BLaER1 treated with 17β-estradiol and CSF1 and Interleukin-3, amounts not matched to agents 10 nM and 100 nM (cell line): ENCODE measurements around the gene TDRD9.

Experiments
- H3K27ac ChIP-seq, 11 experiments: shearing (Covaris generic); formaldehyde crosslinking; 2 replicates each; pipeline ENCODE4 v1.8.1; 2022
- H3K27me3 ChIP-seq, 11 experiments: shearing (Covaris generic); formaldehyde crosslinking; 2 replicates each; pipeline ENCODE4 v1.8.1; 2022
- H3K36me3 ChIP-seq, 11 experiments: shearing (Covaris generic); formaldehyde crosslinking; 2 replicates each; pipeline ENCODE4 v1.8.1; 2022
- H3K4me1 ChIP-seq, 10 experiments: shearing (Covaris generic); formaldehyde crosslinking; 2 replicates each; pipeline ENCODE4 v1.8.1; 2022
- H3K4me2 ChIP-seq, 11 experiments: shearing (Covaris generic); formaldehyde crosslinking; 2 replicates each; pipeline ENCODE4 v1.8.1; 2022
- H3K4me3 ChIP-seq, 10 experiments: shearing (Covaris generic); formaldehyde crosslinking; 2 replicates each; pipeline ENCODE4 v1.8.1; 2022
- H3K9ac ChIP-seq, 11 experiments: shearing (Covaris generic); formaldehyde crosslinking; 2 replicates each; pipeline ENCODE4 v1.8.1; 2022
- H3K9me3 ChIP-seq, 11 experiments: shearing (Covaris generic); formaldehyde crosslinking; replicated peaks in 1 of 11; 2 replicates each; pipeline ENCODE4 v1.8.1; 2022
- H4K20me1 ChIP-seq, 11 experiments: shearing (Covaris generic); formaldehyde crosslinking; 2 replicates each; pipeline ENCODE4 v1.8.1; 2022
- Cebpa-rat ChIP-seq, 11 experiments: shearing (Covaris generic); IDR thresholded peaks; 2 replicates each; pipeline ENCODE4 v1.8.1; 2022

Gene TDRD9

GRCh38 chr14:104041430-104042104, 113.3 kb downstream of the TDRD9 start:
- no peak overlapping the region for H3K4me3 ChIP-seq
- no peak overlapping the region for H3K4me2 ChIP-seq
- H3K9ac ChIP-seq, result no peak overlapping the region
- no peaks in the 10 kb centered on the region for H3K4me1 ChIP-seq
- no peaks in the 10 kb centered on the region for H3K27me3 ChIP-seq
- no peak for TF ChIP-seq Cebpa-rat (IDR thresholded peaks at IDR 0.05)
- H3K9me3 ChIP-seq, result no peaks in the 10 kb centered on the region; a peak in 2 of 22 replicates
- H3K27ac ChIP-seq, result no peak overlapping the region
- peaks cover 0 to 14% (median 0%) of the 10 kb centered on the region in 11 experiments; a peak in 3 of 22 replicates for H3K36me3 ChIP-seq
- H4K20me1 ChIP-seq, result no peaks in the 10 kb centered on the region; a peak in 2 of 22 replicates

- no peak for TF ChIP-seq Cebpa-rat (IDR thresholded peaks at IDR 0.05)
- Histone ChIP-seq H3K4me3 (no peak overlapping the region), H3K36me3 (peaks cover 0 to 14% (median 0%) of the 10 kb centered on the region in 11 experiments; a peak in 3 of 22 replicates), H3K27ac (no peak overlapping the region), H3K9me3 (no peaks in the 10 kb centered on the region; a peak in 1 of 22 replicates), H3K27me3 (no peaks in the 10 kb centered on the region), H3K9ac (no peak overlapping the region), H4K20me1 (no peaks in the 10 kb centered on the region; a peak in 1 of 22 replicates), H3K4me1 (peaks cover 0 to 9% (median 6%) of the 10 kb centered on the region in 10 experiments; a peak in 7 of 20 replicates), H3K4me2 (no peak overlapping the region)
Observed at GRCh38 chr14:104044016-104044415, 115.8 kb downstream of the TDRD9 start.

GRCh38 chr14:104047761-104048160, 119.5 kb downstream of the TDRD9 start:
- no peaks in the 10 kb centered on the region for H3K27me3 ChIP-seq
- H3K4me2 ChIP-seq, result no peak overlapping the region
- H3K9me3 ChIP-seq, result peaks cover 0 to 10% (median 0%) of the 10 kb centered on the region in 11 experiments; a peak in 1 of 22 replicates
- H3K4me1 ChIP-seq, result peaks cover 0 to 23% (median 14%) of the 10 kb centered on the region in 10 experiments; a peak in 10 of 20 replicates
- H3K9ac ChIP-seq, result no peak overlapping the region
- no peak overlapping the region for H3K4me3 ChIP-seq
- H3K36me3 ChIP-seq, result peaks cover 0 to 28% (median 0%) of the 10 kb centered on the region in 11 experiments; a peak in 3 of 22 replicates
- no peaks in the 10 kb centered on the region; a peak in 1 of 22 replicates for H4K20me1 ChIP-seq
- TF ChIP-seq Cebpa-rat (IDR thresholded peaks at IDR 0.05), result no peak
- no peak overlapping the region for H3K27ac ChIP-seq

GRCh38 chr14:104048758-104049507, 120.7 kb downstream of the TDRD9 start:
- peak overlapping the region in 5 of 11 experiments; percentile 2 to 30 (median 10); a peak in 4 of 22 replicates for H3K4me2 ChIP-seq
- no peaks in the 10 kb centered on the region for H3K27me3 ChIP-seq
- no peak overlapping the region for H3K9ac ChIP-seq
- H3K4me1 ChIP-seq, result peaks cover 0 to 23% (median 14%) of the 10 kb centered on the region in 10 experiments; a peak in 10 of 20 replicates
- H4K20me1 ChIP-seq, result no peaks in the 10 kb centered on the region; a peak in 1 of 22 replicates
- H3K27ac ChIP-seq, result no peak overlapping the region
- no peak overlapping the region for H3K4me3 ChIP-seq
- peaks cover 0 to 31% (median 0%) of the 10 kb centered on the region in 11 experiments; a peak in 3 of 22 replicates for H3K36me3 ChIP-seq
- TF ChIP-seq Cebpa-rat (IDR thresholded peaks at IDR 0.05), result no peak
- H3K9me3 ChIP-seq, result peaks cover 0 to 10% (median 0%) of the 10 kb centered on the region in 11 experiments; a peak in 1 of 22 replicates

- Histone ChIP-seq H3K4me1 (peaks cover 0 to 23% (median 14%) of the 10 kb centered on the region in 10 experiments; a peak in 10 of 20 replicates), H3K27ac (no peak overlapping the region), H3K27me3 (no peaks in the 10 kb centered on the region), H3K36me3 (peaks cover 0 to 31% (median 0%) of the 10 kb centered on the region in 11 experiments; a peak in 2 of 22 replicates), H3K9ac (no peak overlapping the region), H3K4me3 (no peak overlapping the region), H3K9me3 (peaks cover 0 to 10% (median 0%) of the 10 kb centered on the region in 11 experiments; a peak in 1 of 22 replicates), H3K4me2 (0 out of 22 replicates have a peak overlapping the region, but pooled peaks of 1 of the 11 experiments have one; percentile 13), H4K20me1 (no peaks in the 10 kb centered on the region; a peak in 1 of 22 replicates)
- TF ChIP-seq Cebpa-rat (IDR thresholded peaks at IDR 0.05), result no peak
Observed at GRCh38 chr14:104049576-104050240, 121.5 kb downstream of the TDRD9 start.

- H4K20me1 ChIP-seq, result no peaks in the 10 kb centered on the region; a peak in 1 of 22 replicates
- peaks cover 0 to 31% (median 0%) of the 10 kb centered on the region in 11 experiments; a peak in 2 of 22 replicates for H3K36me3 ChIP-seq
Observed at GRCh38 chr14:104051092-104051813, 123.0 kb downstream of the TDRD9 start.

GRCh38 chr14:104054222-104054905, 126.1 kb downstream of the TDRD9 start:
- peaks cover 0 to 31% (median 0%) of the 10 kb centered on the region in 11 experiments; a peak in 2 of 22 replicates for H3K36me3 ChIP-seq
- H3K4me2 ChIP-seq, result no peak overlapping the region
- no peak overlapping the region for H3K9ac ChIP-seq
- H3K27ac ChIP-seq, result no peak overlapping the region
- 0 out of 22 replicates have a peak, but pooled peaks cover 0 to 10% (median 0%) of the 10 kb centered on the region in 11 experiments for H3K9me3 ChIP-seq
- no peaks in the 10 kb centered on the region for H3K27me3 ChIP-seq
- H4K20me1 ChIP-seq, result no peaks in the 10 kb centered on the region; a peak in 1 of 22 replicates
- TF ChIP-seq Cebpa-rat (IDR thresholded peaks at IDR 0.05), result no peak
- no peak overlapping the region for H3K4me3 ChIP-seq
- peaks cover 0 to 15% (median 6%) of the 10 kb centered on the region in 10 experiments; a peak in 8 of 20 replicates for H3K4me1 ChIP-seq

More at GRCh38 chr14:104051092-104051813, 123.0 kb downstream of the TDRD9 start:
- no peak overlapping the region for H3K9ac ChIP-seq
- H3K4me1 ChIP-seq, result peaks cover 0 to 23% (median 14%) of the 10 kb centered on the region in 10 experiments; a peak in 10 of 20 replicates
- no peak overlapping the region for H3K4me3 ChIP-seq
- peak overlapping the region in 3 of 11 experiments; percentile 1 to 37 (median 8); a peak in 2 of 22 replicates for H3K4me2 ChIP-seq
- H3K27ac ChIP-seq, result no peak overlapping the region
- no peak for TF ChIP-seq Cebpa-rat (IDR thresholded peaks at IDR 0.05)
- no peaks in the 10 kb centered on the region for H3K27me3 ChIP-seq
- H3K9me3 ChIP-seq, result peaks cover 0 to 10% (median 0%) of the 10 kb centered on the region in 11 experiments; a peak in 1 of 22 replicates
